Dedifferentiated amniotic fluid mesenchymal stem cell (primary cell): ENCODE data around the gene TTLL4.

Experiments used
- DNase-seq: peaks from one replicate; pipeline ENCODE4 v3.0.0-alpha.2; 2016; ENCODE audit errors: extremely low spot score

The TTLL4 gene

DNA sequence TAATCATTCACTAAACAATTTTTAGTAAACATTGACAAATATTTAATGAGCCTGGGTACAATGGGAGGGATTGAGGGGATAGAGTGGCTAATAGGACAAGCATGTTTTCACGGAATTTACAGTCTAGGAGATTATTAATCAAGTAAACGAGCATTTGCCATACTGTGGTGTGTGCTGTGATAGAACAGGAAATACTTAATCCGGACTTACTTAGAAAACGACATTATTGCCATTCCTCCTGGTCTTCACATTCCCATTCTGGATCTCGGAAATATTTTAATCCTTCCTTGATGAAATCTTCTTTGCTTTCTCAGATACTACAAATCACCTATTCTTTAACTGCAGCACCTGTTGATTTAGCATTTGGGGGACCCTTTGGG is 905 bp downstream of the TTLL4 start:
- no peak for DNase-seq

DNA sequence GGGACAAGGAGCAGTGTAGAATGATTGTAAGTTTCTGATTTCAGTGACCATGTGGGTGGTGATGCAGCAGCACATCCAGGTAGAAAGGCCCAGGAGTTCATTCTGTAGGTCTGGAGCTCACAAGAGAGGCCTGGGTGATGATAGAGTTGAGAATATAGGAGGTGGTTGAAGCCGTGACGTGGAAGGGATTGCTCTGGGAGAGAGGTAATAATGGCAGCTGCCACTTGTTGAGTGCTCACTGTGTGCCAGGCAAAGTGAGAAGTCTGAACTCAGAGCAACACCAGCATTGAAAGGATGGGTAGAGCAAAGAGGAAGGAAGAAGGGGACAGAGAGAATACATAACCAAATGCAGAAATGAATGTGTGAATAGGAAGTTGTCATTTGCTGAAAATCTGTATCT is 3.3 kb downstream of the TTLL4 start:
- DNase-seq, result no peak

DNA sequence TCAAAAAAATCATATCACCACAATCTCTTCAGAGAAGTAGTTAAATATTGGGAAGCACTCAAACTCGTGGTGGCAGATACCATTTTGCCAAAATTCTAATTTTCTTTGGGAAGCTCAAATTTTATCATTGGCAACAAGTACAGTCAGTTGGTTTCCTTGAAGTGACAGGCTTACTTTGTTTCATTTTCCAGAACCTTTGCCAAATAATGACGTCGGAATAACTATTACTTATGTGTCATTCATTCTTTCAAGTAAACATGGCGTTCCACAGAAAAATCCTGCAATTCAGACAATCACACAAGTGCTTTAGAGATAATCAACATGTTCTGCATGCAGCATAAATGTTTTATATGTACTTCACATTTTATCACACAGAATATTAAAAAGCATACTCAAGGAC is 5.4 kb downstream of the TTLL4 start:
- no peak for DNase-seq

DNA sequence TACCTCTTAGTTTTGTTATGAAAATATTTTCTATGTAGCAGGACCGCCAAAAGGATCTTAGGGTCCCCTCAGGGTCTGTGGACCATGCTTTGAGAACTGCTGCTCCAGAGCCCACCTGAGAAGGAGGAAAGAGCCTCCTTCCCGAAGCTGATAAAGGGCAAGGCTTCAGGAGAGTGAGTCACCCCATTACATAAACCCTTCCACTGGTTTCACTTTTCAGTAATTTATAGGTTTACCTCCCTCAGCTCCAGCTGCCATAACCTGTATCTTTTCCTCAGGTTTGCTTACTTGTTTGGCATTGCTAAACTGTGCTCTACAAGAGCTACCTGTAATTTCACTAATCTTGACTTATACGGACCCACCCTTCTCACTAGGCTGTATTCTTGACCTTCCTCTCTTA is 6.6 kb downstream of the TTLL4 start:
- DNase-seq, result no peak

DNA sequence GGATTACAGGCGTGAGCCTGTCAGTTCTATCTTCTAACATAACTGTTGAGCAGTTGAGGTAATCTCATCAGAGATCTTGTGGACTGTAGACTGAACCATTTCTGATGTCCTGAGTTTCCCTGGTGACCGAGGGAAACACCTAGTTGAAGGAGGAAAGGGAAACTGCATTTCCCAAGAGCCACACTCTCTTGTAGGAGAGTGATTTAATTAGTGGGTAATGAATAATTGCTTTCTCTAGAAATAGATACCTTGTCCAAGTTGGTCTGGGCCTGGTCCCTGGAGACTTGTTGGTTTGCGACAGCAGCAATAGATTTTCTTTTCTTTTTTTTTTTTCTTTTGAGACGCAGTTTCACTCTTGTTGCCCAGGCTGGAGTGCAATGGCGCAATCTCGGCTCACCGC is 7.4 kb downstream of the TTLL4 start:
- no peak for DNase-seq

DNA sequence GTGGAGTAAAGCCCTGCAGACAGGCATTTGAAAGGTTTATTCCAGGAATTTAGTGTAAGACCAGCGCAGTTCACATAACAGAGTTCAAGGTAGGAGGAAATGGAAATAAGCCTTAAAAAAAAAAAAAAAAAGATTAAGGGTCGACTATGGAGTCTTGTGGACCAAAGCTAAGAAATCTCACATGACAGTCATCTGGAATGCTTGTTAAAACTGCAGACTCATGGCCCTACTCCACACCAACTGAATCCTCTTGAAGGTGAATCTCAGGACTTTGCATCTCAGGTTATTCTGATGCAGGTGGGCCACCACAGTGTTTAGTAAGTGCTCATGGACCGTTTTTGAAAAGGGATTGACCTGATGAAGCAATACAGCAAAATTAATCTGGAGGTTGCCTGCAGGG is 8.8 kb downstream of the TTLL4 start:
- no peak for DNase-seq

DNA sequence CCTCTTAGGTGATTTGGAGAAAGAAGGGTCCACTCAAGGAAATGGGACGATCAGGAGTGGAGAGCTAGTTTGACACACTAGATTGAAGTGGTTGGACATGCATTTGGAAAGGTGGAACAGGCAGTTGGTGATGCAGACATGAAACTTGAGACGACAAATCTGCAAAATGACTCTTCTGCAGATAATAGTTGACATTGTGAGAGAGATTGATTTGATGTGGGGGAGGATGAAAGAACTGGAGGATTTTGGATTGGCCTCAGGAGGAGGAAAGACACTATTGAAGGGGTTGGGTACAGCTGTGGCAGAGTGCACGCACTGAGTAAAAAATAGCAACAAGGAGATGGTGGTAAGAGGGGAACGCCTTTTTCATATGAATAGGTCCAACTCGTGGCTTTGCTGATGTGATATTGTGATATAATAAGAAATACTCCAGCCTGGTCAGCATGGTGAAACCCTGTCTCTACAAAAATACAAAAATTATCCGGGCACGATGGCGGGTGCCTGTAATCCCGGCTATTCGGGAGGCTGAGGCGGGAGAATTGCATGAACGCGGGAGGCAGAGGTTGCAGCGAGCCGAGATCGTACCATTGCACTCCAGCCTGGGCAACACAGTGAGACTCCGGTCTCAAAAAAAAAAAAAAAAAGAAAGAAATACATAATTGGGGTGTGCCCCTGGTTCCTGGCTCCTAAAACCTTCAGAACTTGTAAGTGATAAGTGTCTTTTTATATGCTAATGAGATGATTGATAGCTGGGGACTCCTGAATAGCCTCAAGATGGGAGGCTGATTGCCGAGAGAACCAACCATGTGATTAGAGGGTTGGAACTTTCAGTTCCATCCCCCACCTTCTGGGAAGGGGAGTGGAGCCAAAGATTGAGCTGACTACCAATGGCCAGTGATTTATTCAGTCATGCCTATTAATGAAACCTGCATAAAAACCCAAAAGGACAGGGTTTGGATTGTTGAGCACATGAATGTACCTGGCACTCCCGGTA is 9.7 kb downstream of the TTLL4 start:
- DNase-seq, result no peak

DNA sequence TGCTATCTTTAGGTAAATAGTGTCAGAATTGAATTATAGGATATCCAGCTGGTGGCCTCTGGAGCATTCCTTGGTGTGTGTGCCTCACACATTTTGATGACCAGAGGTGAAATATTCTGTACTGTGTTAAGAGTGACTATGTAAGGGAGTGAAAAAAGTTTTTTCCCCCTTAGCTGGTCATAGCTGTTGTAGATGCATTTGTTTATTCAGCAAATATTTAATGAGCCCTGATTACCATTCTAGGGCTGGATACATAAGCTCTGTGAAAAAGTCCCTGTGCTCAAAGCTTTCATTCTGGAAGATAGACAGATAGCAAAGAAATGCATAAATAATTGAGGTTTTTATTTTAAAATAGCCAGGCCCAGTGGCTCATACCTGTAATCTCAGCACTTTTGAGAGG is 10.9 kb downstream of the TTLL4 start:
- DNase-seq, result no peak

DNA sequence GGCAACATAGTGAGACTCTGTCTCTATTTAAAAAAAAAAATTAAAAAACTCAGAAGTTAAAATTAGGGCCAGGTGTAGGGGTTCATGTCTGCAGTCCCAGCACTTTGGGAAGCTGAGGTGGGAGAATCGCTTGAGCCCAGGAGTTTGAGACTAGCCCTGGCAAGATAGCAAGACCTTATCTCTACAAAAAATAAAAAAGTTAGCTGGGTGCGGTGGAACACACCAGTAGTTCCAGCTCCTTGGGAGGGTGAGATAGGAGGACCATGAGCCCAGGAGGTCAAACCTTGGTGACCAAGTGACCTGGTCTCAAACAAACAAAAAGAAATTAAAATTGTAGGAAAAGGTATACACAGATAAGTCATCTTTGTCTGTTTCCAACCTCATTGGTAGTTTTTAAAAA is 11.3 kb downstream of the TTLL4 start:
- DNase-seq, result no peak

DNA sequence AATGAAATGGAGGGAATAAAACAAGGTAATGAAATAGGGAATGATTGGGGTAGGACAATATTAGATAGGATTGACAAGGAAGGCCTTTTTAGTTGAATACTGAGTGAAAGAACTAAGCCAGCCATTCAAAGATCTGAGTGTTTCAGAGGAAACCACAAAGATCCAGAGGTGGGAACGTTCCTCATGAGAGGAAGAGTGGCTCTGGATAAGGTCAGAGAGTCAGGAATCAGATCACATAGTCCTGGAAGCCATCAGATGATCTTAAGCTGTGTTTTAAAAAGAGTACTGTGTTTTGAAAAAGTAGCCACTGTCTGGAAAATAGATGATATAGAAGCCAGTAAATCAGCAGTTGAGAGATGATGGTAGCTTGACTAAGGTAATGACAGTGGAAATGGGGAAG is 11.8 kb downstream of the TTLL4 start:
- DNase-seq, result no peak

DNA sequence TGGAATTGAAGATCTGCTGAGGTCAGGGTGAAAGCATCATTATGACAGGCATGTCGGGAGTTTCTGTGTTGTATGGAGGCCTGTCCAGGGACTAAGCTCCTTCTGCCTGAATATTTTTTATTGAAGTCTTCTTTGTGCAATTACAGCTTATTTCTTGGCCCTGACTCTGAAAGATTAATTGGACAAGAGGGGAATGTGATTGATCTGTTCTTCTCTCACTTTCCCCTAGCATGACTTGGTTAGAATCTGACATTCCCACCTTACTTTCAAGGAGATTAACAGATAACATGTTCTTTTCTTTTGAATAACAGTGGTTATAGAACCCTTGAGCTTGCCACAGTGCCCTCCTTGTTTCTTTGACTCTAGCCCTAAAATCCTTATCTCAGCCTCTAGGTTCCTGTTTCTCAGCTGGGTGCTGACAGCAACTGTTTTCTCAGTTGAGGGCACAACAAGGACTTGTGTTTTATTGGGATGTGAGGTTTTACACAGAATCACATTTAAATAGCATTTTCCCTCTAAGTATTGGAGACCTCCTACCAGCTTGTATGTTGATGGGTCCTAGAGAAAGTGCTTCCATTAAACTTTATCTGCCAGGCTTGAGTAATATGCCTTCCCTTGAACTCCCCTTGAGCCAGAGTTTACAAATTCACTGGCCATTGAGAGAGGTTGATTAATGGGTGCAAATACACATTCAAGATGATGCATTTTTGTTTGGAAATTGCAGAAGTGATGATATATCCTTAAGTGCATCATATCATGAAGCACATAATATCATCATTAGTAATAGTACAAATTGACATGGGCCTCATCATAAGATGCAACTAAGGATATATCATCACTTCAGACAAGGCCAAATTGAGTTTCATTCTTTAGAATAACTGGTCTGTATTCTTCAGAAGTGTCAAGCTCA is 12.5 kb downstream of the TTLL4 start:
- DNase-seq, result no peak

DNA sequence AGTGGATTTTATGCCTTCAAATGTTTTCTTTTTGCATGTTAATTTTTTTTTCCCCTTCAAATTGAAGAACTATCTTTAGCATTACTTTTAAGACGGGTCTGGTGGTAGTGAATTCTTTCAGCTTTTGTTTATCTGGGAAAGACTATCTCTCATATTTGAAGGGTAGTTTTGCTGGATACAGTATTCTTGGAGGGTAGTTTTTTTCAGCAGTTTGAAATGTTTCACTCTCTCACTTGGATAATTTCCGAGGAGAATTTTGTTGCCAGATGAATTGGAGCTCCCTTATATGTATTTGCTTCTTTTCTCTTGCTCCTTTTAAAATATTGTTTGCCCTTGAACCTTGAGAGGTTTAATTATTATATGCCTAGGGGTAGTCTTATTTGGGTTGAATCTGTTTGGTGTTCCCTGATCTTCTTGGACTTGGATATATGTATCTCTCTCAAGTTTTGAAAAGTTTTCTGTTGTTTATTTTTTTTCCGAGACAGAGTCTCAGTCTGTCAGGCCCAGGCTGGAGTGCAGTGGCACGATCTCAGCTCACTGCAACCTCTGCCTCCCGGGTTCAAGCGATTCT is 15.5 kb downstream of the TTLL4 start:
- DNase-seq, result no peak

DNA sequence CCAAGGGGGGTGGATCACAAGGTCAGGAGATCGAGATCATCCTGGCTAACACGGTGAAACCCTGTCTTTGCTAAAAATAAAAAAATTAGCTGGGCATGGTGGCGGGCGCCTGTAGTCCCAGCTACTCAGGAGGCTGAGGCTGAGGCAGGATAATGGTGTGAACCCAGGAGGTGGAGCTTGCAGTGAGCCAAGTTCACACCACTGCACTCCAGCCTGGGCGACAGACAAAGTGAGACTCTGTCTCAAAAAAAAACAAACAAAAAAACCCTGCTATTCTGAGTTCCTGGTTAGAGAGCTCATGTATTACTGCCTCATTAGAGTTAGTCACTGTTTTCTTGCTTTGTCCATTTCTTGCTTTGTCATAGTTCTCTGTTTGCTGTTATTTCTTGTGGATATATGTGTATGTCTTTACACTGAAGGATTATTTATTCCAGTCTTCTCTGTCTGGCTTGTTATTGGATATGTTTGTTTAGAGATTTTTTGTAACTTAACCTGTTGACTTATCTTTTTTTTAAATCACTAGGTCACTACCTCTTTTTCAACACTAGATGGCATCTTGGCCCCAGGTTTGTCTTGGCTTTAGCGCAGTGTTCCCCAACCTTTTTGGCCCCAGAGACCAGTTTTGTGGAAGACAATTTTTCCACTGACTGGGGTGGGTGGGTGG is 17.0 kb downstream of the TTLL4 start:
- DNase-seq, result no peak

DNA sequence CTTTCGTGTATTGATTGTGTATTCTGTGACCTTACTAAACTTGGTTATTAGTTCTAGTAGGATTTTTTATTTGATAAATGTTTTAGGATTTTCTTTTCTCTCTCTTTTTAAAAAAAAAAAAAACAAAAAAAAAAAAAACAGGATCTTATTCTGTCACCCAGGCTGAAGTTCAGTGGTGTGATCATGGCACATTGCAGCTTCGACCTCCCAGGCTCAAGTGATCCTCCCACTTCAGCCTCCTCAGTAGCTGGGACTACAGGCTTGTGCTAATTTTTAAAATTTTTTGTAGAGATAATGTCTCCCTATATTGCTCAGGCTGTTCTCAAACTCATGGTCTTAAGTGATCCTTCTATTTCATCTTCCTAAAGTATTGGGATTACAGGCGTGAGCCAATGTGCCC is 19.0 kb downstream of the TTLL4 start:
- DNase-seq, result no peak

DNA sequence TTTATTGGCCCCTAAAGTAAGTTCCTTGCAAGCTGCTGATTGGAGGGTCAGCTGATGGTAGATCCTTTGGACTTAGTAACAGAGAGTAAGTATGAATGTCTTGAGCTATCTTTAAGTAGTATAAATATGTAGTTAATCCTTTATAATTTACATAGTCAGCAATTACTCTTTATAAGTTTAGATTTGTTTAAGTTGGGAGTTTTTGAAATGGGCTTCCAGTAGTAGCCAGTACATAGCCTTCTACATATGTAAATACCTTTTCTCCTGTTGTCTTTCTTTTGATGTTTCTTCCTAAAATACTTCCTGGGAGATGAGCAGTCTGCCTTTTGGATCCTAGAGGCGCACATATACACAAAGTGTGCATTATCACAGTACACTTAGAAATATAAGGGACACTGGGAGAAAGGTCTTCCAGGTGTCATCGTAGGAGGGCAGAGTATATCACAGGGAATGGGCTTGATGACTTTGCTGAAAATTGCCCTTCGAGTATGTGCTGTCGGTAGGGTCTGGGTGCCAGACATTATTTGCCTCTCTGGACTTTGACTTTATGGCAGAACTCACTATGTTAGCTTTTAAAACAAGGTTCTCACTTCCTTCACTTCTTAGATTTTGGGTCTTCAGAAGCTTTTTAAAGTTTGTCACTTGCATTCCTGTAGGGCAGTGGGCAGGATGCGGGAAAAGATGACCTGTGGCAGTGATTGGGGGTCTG is 21.6 kb downstream of the TTLL4 start:
- no peak for DNase-seq

DNA sequence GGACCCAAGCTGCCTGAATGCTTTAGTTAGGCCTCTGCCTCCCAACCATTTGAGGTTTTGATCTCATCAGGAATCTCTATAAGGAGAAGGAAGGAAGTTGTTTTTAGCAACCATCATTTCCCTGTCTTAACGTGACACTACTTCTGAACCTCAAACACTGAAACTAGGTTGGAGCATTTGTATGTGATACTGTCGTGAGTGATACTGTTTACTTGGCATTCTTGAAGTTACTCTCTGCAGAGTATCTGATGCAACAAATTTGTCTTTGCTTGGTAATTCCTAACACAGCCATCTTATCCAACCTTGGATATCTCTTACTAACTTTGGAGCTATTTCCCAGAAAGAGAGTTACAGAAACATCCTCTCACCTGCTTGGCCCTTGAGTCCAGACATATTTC is 22.1 kb downstream of the TTLL4 start:
- DNase-seq, result no peak

DNA sequence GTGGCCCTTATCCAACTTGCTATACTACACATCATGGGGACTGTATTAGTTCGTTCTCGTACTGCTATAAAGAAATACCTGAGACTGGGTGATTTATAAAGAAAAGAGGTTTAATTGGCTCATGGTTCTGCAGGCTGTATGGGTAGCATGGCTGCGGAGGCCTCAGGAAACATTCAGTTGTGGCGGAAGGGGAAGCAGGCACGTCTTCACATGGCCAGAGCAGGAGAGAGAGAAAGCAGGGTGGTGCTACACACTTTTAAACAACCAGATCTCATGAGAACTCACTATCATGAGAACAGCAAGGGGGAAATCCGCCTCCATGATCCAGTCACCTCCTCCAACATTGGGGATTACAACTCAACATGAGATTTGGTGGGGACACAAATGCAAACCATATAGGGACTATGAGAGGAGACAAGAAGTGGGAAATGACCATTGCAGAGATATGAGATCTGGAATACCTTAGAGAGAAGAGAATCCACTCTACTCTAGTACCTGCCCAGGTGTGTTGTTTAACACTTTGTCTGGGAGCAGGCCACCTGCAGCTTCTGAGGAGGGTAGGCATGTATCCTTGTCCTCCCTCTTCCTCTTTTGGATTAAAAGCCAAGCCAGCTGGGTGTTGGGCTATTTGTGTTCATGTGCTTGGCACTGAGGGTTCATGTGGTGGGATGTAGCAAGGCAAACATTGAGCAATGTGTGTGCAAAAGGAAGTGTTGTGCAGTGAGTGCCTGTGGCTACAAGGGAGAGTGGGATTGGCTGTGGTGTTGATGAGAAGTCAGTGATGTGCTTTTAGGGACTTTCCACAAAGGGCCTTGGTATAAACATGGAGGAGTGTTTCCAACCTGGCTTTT is 22.8 kb downstream of the TTLL4 start:
- no peak for DNase-seq

DNA sequence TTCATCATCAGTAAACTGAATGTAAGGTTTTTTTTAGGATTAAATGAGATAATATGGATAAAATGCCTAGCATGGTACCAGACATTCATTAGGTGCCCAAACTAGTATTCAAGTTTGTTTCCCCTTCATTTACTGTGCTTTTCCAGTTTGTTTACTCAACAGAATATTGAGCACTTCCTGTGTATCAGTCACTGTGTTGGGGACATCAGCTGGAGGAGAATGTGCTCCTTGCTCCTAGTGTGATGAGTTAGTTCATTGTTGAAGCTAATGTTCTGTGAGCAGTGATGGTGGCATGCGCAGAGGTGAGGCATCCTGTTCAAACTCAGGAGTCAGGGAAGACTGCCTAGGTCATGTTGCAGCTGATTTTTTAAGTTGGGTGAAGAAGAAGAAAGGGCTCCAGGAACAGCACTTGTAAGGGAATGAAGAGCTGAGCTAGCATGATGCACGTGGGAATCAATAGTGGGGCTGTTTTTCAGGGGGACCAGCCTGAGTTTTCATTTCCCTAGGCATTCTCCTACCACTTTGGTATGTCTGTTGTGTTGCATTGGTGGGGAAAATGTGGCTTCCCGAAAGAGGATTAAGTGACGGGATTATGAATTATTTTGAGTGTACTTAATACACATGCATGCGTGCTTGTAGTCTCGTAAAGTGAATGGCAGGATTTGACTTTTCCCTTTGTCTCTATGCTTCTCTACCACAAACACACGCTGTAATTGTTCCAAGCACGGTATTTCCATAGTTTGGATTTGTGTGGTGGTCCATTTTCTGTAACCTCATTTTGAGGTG is 23.7 kb downstream of the TTLL4 start:
- no peak for DNase-seq

DNA sequence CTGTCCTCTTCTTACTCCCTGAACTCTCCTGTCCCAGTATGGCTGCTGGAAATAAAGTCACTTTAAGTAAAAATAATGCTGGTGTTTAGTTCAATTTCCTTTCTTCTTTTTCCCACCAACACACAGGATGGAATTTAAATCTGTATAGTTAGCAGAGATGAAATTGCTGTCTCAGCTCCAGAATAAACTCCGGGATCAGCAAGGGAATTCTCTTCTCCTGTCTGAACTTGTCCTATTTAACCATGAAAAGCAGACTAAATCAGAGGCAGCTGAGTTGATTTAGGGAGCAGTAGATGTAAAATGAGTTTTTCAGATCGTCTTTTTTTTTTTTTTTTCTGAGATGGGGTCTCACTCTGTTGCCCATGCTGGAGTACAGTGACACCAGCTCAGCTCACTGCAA is 25.9 kb downstream of the TTLL4 start:
- DNase-seq, result no peak

DNA sequence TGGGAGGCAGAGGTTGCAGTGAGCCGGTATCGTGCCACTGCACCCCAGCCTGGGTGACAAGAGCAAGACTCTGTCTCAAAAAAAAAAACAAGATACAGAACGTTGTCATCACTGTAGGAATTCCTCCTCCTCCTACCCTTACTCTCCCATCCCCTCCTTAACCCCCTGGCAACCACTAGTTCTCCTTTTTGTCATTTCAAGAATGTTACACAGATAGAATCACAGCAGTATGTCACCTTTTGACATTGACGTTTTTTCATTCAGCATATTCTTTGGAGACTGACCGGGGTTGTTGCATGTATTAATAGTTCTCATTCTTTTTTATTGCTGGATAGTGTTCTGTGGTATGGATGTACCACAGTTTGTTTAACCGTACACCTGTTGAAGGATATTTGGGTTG is 32.4 kb downstream of the TTLL4 start:
- no peak for DNase-seq
